ENCODE measurements around the gene SYT5. TPM values are rescaled to one million over a fixed set of nuclear protein-coding genes. Genes with fewer than 3 reads are reported as not detected.
"Not testable (repeated sequence)": the region's sequence is repeated elsewhere in the genome, so short reads cannot be mapped to it uniquely, and the experiment has no call there.

Gene SYT5
- total and polyA plus RNA-seq, 5 donors from 2014 or later: 0.06 to 1.9 TPM; not detected in 3

DNA sequence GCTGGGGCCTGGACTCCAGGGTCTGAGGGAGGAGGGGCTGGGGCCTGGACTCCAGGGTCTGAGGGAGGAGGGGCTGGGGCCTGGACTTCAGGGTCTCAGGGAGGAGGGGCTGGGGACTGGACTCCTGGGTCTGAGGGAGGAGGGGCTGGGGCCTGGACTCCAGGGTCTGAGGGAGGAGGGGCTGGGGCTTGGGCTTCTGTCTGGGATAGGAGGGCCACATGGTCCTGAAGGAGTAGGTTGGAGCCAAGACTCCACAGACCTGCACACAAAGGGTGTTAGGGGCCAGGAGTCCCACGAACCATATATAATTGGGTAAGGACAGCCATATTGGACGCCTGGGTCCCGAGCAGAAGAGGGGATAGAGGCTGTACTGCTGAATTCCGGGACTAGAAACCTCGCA is 24.3 kb downstream of the SYT5 start:
- H3K27me3 ChIP-seq (ENCODE audit: control insufficient read depth, insufficient read depth, low read length); H3K36me3 ChIP-seq (ENCODE audit: control insufficient read depth, insufficient read depth, low read length); H3K4me3 Mint-ChIP-seq; H3K27ac ChIP-seq (ENCODE audit: insufficient read depth, low read length, poor library complexity, severe bottlenecking); ATAC-seq (ENCODE audit: low read depth in 2 of 2); H3K36me3 Mint-ChIP-seq; H3K27ac Mint-ChIP-seq; DNase-seq; H3K4me3 ChIP-seq (ENCODE audit: low read depth, low read length): not testable (repeated sequence)
- Mint-ChIP-seq H3K9me3 (peaks cover 0 to 16% (median 1%) of the 10 kb centered on the region in 7 donors), H3K27me3 (peaks cover 38% of the 10 kb centered on the region), H3K4me1 (peaks cover 0 to 52% (median 17%) of the 10 kb centered on the region in 4 donors)
- peaks cover 2 to 13% of the 10 kb centered on the region in 2 experiments for H3K9me3 ChIP-seq (ENCODE audit: control insufficient read depth in 2 of 2, low read length in 2 of 2)
- peaks cover 12% of the 10 kb centered on the region for H3K4me1 ChIP-seq (ENCODE audit: control insufficient read depth, insufficient read depth, low read length, poor library complexity, severe bottlenecking)

DNA sequence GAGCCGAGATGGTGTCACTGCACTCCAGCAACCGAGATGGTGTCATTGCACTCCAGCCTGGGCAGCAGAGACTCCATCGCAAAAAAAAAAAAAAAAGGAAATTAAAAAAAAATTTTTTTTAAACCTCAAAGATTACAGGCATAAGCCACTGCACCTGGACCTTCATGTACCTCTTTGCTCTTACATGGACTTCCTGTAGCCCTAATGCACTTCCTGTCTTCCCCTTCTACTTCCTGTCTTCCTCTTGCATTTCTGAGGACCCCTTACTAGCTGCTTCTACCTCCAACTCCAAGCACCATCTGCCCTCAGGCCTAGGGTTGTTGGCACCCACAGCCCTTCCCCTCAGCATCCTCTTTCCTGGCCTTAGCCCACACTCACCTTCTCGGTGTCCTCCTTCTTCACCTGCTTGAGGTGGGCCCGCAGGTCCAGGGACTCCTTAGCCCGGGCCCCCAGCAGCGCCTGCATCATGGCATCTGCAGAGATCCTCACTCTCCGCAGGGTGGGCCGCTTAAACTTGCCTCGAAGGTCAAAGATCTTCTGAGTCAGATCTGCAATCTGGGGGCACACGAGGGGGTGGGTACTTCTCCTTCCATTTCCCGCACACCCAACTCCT is 26.3 kb downstream of the SYT5 start:
- H3K4me3 Mint-ChIP-seq: peak overlapping the region in 1 of 4 donors; percentile 72
- no peak overlapping the region for H3K4me3 ChIP-seq (ENCODE audit: low read depth, low read length)

DNA sequence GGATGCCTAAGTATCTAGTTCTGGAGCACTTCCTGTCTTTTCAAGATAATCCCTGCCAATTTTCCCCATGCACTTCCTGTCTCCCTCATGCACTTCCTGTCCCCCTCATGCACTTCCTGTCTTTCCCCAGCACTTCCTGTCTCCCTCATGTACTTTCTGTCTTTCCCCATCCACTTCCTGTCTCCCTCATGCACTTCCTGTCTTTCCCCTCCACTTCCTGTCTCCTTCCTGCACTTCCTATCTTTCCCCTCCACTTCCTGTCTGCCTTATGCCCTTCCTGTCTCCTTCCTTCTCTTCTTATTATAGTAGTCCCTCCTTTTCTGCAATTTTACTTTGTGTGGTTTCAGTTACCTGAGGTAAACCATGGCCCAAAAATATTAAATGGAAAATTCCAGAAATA is 28.1 kb downstream of the SYT5 start:
- H3K4me1 ChIP-seq (ENCODE audit: control insufficient read depth, insufficient read depth, low read length, poor library complexity, severe bottlenecking): peaks cover 12% of the 10 kb centered on the region
- H3K4me3 ChIP-seq (ENCODE audit: low read depth, low read length): no peak overlapping the region
- H3K27ac Mint-ChIP-seq: peak overlapping the region in 2 of 3 donors; percentile 51 to 83
- H3K27ac ChIP-seq (ENCODE audit: insufficient read depth, low read length, poor library complexity, severe bottlenecking): peak overlapping the region; percentile 57
- ATAC-seq (ENCODE audit: low read depth in 2 of 2) (no peak), DNase-seq (peak in 1 of 3 donors; percentile 23)
- H3K9me3 Mint-ChIP-seq: peaks cover 0 to 18% (median 1%) of the 10 kb centered on the region in 7 donors
- no peaks in the 10 kb centered on the region for H3K36me3 ChIP-seq (ENCODE audit: control insufficient read depth, insufficient read depth, low read length)
- H3K4me1 Mint-ChIP-seq: peaks cover 0 to 39% (median 15%) of the 10 kb centered on the region in 4 donors
- H3K27me3 Mint-ChIP-seq: peaks cover 36% of the 10 kb centered on the region
- no peaks in the 10 kb centered on the region for H3K27me3 ChIP-seq (ENCODE audit: control insufficient read depth, insufficient read depth, low read length)
- H3K9me3 ChIP-seq (ENCODE audit: control insufficient read depth in 2 of 2, low read length in 2 of 2): peaks cover 2 to 13% of the 10 kb centered on the region in 2 experiments
- no peaks in the 10 kb centered on the region for H3K36me3 Mint-ChIP-seq
- peak overlapping the region in 1 of 4 donors; percentile 52 for H3K4me3 Mint-ChIP-seq

More for the DNA sequence above, 26.3 kb downstream of the SYT5 start:
- Histone ChIP-seq H3K27me3 (ENCODE audit: control insufficient read depth, insufficient read depth, low read length) (no peaks in the 10 kb centered on the region), H3K9me3 (ENCODE audit: control insufficient read depth in 2 of 2, low read length in 2 of 2) (peaks cover 2 to 13% of the 10 kb centered on the region in 2 experiments), H3K4me1 (ENCODE audit: control insufficient read depth, insufficient read depth, low read length, poor library complexity, severe bottlenecking) (peaks cover 12% of the 10 kb centered on the region), H3K27ac (ENCODE audit: insufficient read depth, low read length, poor library complexity, severe bottlenecking) (no peak overlapping the region), H3K36me3 (ENCODE audit: control insufficient read depth, insufficient read depth, low read length) (no peaks in the 10 kb centered on the region)
- Mint-ChIP-seq H3K27ac (no peak overlapping the region), H3K9me3 (peaks cover 0 to 16% (median 1%) of the 10 kb centered on the region in 7 donors), H3K4me1 (peaks cover 0 to 46% (median 17%) of the 10 kb centered on the region in 4 donors), H3K36me3 (no peaks in the 10 kb centered on the region), H3K27me3 (peaks cover 36% of the 10 kb centered on the region)
- ATAC-seq (ENCODE audit: low read depth in 2 of 2): no peak
- no peak for DNase-seq

DNA sequence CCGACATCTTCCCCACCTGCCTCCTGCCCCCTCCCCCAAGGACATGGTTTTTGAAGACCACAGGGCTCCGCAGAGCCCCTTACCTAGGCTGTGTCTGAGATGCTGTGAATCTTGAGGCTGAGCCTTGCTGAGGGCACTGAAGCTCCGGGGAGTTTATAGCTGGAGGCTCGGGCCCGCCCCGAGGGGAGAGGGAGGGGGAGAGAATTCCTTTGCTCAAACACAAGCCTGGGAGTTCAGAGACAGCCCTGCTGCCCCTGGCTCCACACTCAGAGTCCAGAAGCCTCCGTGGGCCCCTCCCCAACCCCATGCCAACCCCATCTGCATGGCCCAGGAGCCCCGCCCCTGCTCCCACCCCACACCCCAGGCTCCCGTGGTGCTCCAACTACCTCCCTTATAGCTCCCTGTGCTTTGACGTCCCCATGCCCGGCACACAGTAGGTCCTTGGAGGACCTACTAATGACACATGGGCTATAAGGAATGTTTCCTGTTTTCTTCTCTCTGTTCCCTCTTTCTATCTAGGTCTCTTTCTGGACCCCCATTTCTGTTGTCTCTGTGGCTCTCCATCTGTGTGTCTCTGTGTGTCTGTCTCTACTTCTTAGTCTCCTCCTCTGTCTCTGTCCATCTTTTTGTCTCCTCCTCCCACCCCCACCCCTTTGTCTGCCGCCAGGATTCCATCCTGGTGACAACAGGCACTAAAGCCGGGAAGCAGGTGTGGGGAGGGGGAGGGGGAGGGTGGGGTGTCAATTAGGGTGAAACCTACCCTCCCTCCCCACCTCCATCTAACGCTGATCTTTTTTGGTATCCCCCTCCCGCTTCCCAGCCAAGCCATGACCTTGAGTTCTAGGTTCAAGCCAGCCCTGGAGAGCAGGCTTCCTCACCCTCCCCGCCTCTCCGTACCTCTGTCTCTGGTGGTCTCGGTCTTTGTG is 30.7 kb downstream of the SYT5 start, which contains the start of gene TNNT1:
TSS of gene TNNT1 (minus strand) at position 129 of the 926 bp plus-strand sequence. CDS start 2,049 bp downstream, outside the sequence.
- no peak within 1 kb of the TSS for H3K27ac ChIP-seq (ENCODE audit: insufficient read depth, low read length, poor library complexity, severe bottlenecking)
- peaks cover 10% of the 10 kb centered on the region for H3K4me1 ChIP-seq (ENCODE audit: control insufficient read depth, insufficient read depth, low read length, poor library complexity, severe bottlenecking)
- peaks cover 0 to 16% (median 1%) of the 10 kb centered on the region in 7 donors for H3K9me3 Mint-ChIP-seq
- no peak within 1 kb of the TSS for H3K4me3 Mint-ChIP-seq
- H3K36me3 ChIP-seq (ENCODE audit: control insufficient read depth, insufficient read depth, low read length): no peaks in the 10 kb centered on the region
- H3K27me3 Mint-ChIP-seq: peaks cover 43% of the 10 kb centered on the region
- H3K4me1 Mint-ChIP-seq: peaks cover 0 to 34% (median 13%) of the 10 kb centered on the region in 4 donors
- no peaks in the 10 kb centered on the region for H3K36me3 Mint-ChIP-seq
- H3K4me3 ChIP-seq (ENCODE audit: low read depth, low read length): no peak within 1 kb of the TSS
- peaks cover 2 to 8% of the 10 kb centered on the region in 2 experiments for H3K9me3 ChIP-seq (ENCODE audit: control insufficient read depth in 2 of 2, low read length in 2 of 2)
- ATAC-seq (ENCODE audit: low read depth in 2 of 2): no peak
- DNase-seq: no peak
- H3K27ac Mint-ChIP-seq: peak within 1 kb of the TSS in 1 of 3 donors; percentile 89
- peaks cover 5% of the 10 kb centered on the region for H3K27me3 ChIP-seq (ENCODE audit: control insufficient read depth, insufficient read depth, low read length)

DNA sequence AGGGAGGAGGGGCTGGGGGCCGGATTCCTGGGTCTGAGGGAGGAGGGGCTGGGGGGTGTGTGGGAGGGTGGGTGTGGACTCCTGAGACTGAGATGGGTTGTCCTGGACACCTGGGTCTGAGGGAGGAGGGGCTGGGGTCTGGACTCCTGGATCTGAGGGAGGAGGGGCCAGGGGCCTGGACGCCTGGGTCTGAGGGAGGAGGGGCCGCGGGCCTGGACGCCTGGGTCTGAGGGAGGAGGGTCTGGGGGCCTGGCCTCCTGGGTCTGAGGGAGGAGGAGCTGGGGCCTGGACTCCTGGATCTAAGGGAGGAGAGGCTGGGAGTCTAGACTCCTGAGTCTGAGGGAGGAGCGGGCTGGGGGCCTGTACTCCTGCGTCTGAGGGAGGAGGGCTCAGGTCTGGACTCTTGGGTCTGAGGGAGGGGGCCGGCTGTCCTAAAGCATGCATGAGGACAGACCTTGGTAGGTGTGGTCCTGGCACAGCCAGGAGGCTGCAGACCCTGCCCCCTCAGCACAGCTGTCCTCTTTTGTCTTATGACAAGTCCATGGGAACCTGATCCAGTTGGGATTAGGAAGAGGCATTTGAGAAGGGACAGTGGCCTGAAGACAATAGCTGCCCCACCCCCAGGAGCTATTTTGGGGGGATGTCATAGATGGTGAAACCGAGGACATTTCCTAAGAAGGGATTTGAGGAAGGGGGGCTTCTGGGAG is 32.4 kb downstream of the SYT5 start:
- H3K4me1 ChIP-seq (ENCODE audit: control insufficient read depth, insufficient read depth, low read length, poor library complexity, severe bottlenecking): peaks cover 5% of the 10 kb centered on the region
- Mint-ChIP-seq H3K4me1 (peaks cover 0 to 20% (median 6%) of the 10 kb centered on the region in 4 donors), H3K27me3 (peaks cover 54% of the 10 kb centered on the region), H3K36me3 (no peaks in the 10 kb centered on the region), H3K27ac (no peak overlapping the region), H3K9me3 (peaks cover 0 to 11% (median 1%) of the 10 kb centered on the region in 7 donors), H3K4me3 (no peak overlapping the region)
- no peaks in the 10 kb centered on the region for H3K36me3 ChIP-seq (ENCODE audit: control insufficient read depth, insufficient read depth, low read length)
- no peak for DNase-seq
- peaks cover 2 to 8% of the 10 kb centered on the region in 2 experiments for H3K9me3 ChIP-seq (ENCODE audit: control insufficient read depth in 2 of 2, low read length in 2 of 2)
- H3K27me3 ChIP-seq (ENCODE audit: control insufficient read depth, insufficient read depth, low read length): peaks cover 10% of the 10 kb centered on the region
- no peak overlapping the region for H3K27ac ChIP-seq (ENCODE audit: insufficient read depth, low read length, poor library complexity, severe bottlenecking)
- no peak for ATAC-seq (ENCODE audit: low read depth in 2 of 2)
- H3K4me3 ChIP-seq (ENCODE audit: low read depth, low read length): no peak overlapping the region

DNA sequence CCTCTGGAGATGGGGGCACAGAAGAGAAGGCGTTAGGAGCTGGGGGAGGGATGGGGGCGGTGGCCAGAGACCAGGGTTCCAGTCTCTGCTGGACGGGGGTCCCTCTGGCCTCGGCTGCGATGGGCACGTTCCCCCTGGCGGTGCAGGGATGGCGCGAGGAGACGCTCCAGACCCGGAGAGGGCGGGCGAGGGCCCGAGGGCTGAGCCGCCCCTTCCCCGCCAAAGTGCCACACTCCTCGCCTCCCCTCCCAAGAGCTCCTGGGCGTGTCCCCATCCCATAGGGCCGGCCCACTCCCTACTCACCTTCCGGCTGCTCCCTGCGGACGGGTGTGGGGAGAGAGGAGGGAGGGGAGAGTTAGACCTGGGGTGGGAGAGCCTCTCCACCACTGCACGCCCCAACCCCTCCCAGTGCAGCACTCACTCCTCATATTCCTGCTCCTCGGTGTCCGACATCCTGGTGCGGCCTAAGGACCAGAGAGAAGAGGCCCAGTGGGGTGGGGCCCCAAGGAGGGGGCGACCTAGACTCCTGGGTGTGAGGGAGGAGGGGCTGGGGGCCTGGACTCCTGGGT is 33.3 kb downstream of the SYT5 start:
- Histone ChIP-seq H3K27me3 (ENCODE audit: control insufficient read depth, insufficient read depth, low read length) (peaks cover 10% of the 10 kb centered on the region), H3K9me3 (ENCODE audit: control insufficient read depth in 2 of 2, low read length in 2 of 2) (peaks cover under 1 to 3% of the 10 kb centered on the region in 2 experiments), H3K4me3 (ENCODE audit: low read depth, low read length) (no peak overlapping the region), H3K36me3 (ENCODE audit: control insufficient read depth, insufficient read depth, low read length) (no peaks in the 10 kb centered on the region), H3K4me1 (ENCODE audit: control insufficient read depth, insufficient read depth, low read length, poor library complexity, severe bottlenecking) (peaks cover 5% of the 10 kb centered on the region), H3K27ac (ENCODE audit: insufficient read depth, low read length, poor library complexity, severe bottlenecking) (no peak overlapping the region)
- H3K27ac Mint-ChIP-seq: no peak overlapping the region
- H3K4me3 Mint-ChIP-seq: no peak overlapping the region
- peaks cover 61% of the 10 kb centered on the region for H3K27me3 Mint-ChIP-seq
- peaks cover 0 to 5% (median 0%) of the 10 kb centered on the region in 7 donors for H3K9me3 Mint-ChIP-seq
- DNase-seq (no peak), ATAC-seq (ENCODE audit: low read depth in 2 of 2) (no peak)
- H3K36me3 Mint-ChIP-seq: no peaks in the 10 kb centered on the region
- peaks cover 0 to 14% (median 2%) of the 10 kb centered on the region in 4 donors for H3K4me1 Mint-ChIP-seq

Measured in CD4-positive, CD25-positive, alpha-beta regulatory T cell (primary cell).